ENCODE results near the gene SGPL1.

Gene SGPL1

DNA sequence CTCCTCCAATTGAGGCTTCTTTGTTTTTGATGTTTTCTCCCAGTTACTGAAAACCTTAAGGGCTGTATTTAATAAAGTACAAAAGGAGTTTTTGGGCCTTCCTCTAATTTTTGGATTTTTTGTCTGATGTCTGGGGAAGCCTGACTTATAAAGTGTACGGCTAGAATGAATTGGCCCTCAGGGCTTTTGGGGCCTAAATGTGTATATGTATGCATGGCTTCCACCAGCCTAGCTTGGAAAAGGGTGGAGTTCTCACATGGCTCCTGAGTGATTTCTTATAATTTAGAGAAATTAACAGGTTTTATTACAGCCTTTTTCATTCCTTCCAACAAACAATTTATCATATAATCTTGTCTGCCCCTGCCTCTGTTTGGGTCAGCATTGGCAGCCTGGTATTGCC, 20.1 kb upstream of the SGPL1 start:
- no peaks in the 10 kb centered on the region; the same call in 1 of the 2 replicates for H3K27me3 ChIP-seq (replicated peaks; ENCODE audit: control insufficient read depth, insufficient read depth, low read length)
- TF ChIP-seq, protein P1, sequence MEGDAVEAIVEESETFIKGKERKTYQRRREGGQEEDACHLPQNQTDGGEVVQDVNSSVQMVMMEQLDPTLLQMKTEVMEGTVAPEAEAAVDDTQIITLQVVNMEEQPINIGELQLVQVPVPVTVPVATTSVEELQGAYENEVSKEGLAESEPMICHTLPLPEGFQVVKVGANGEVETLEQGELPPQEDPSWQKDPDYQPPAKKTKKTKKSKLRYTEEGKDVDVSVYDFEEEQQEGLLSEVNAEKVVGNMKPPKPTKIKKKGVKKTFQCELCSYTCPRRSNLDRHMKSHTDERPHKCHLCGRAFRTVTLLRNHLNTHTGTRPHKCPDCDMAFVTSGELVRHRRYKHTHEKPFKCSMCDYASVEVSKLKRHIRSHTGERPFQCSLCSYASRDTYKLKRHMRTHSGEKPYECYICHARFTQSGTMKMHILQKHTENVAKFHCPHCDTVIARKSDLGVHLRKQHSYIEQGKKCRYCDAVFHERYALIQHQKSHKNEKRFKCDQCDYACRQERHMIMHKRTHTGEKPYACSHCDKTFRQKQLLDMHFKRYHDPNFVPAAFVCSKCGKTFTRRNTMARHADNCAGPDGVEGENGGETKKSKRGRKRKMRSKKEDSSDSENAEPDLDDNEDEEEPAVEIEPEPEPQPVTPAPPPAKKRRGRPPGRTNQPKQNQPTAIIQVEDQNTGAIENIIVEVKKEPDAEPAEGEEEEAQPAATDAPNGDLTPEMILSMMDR (IDR thresholded peaks at IDR 0.05; ENCODE audit: insufficient read depth, low read length, poor library complexity, severe bottlenecking): no peak

GRCh38 chr10:70797840-70798239, 17.9 kb upstream of the SGPL1 start:
- no peak overlapping the region for H3K4me3 ChIP-seq (replicated peaks; ENCODE audit: low read depth, low read length)
- TF ChIP-seq, protein P1 (IDR thresholded peaks at IDR 0.05; ENCODE audit: insufficient read depth, low read length, poor library complexity, severe bottlenecking): no peak
- no peaks in the 10 kb centered on the region for H3K36me3 ChIP-seq (ENCODE audit: control insufficient read depth, insufficient read depth, low read length)
- H3K27me3 ChIP-seq (replicated peaks; ENCODE audit: control insufficient read depth, insufficient read depth, low read length): no peaks in the 10 kb centered on the region
- DNase-seq (ENCODE audit: extremely low read depth, insufficient read length): no peak

More for the DNA sequence above, 20.1 kb upstream of the SGPL1 start:
- no peak for DNase-seq (ENCODE audit: extremely low read depth, insufficient read length)
- no peak overlapping the region for H3K4me3 ChIP-seq (replicated peaks; ENCODE audit: low read depth, low read length)
- no peaks in the 10 kb centered on the region for H3K36me3 ChIP-seq (ENCODE audit: control insufficient read depth, insufficient read depth, low read length)

DNA sequence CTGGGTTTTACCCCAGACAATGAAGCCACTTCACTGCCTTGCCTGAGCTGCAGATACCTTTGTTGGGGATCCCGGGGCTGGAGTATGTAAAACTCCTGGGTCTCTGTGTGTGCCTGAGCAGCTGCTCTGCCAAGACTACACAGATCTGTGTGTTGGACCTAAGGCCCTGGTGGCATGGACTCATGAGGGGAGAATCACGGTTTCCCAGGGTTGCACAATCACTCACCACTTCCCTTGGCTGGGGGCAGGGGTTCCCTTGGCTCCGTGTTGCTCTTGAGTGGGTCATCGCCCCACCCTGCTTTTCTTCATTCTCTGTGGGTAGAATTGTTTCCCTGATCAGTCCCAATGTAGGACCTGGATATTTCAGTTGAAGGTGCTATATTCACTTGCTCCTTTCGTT, 16.6 kb upstream of the SGPL1 start:
- Histone ChIP-seq H3K4me3 (replicated peaks; ENCODE audit: low read depth, low read length) (no peak overlapping the region), H3K27me3 (replicated peaks; ENCODE audit: control insufficient read depth, insufficient read depth, low read length) (no peaks in the 10 kb centered on the region), H3K36me3 (ENCODE audit: control insufficient read depth, insufficient read depth, low read length) (no peaks in the 10 kb centered on the region)
- DNase-seq (ENCODE audit: extremely low read depth, insufficient read length): no peak
- TF ChIP-seq, protein P1 (IDR thresholded peaks at IDR 0.05; ENCODE audit: insufficient read depth, low read length, poor library complexity, severe bottlenecking): no peak

DNA sequence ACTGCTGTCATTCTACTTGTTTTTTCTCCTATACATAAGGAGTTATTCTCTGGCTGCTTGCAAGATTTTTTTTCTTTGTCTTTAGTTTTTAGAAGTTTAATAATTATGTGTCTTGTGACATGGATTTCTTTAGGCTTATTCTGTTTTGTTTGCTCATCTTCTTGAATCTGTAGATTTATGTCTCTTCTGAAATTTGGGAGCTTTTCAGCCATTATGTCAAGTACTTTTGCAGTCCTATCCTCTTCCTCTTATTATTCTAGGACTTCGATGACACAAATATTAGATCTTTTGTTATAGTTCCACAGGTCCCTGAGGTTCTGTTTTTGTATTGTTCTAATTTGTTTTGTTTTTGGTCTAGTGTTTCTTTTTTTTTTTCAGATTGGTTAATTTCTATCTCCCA, 13.9 kb upstream of the SGPL1 start:
- no peak overlapping the region for H3K4me3 ChIP-seq (replicated peaks; ENCODE audit: low read depth, low read length)
- DNase-seq (ENCODE audit: extremely low read depth, insufficient read length): no peak
- TF ChIP-seq, protein P1 (IDR thresholded peaks at IDR 0.05; ENCODE audit: insufficient read depth, low read length, poor library complexity, severe bottlenecking): no peak

DNA sequence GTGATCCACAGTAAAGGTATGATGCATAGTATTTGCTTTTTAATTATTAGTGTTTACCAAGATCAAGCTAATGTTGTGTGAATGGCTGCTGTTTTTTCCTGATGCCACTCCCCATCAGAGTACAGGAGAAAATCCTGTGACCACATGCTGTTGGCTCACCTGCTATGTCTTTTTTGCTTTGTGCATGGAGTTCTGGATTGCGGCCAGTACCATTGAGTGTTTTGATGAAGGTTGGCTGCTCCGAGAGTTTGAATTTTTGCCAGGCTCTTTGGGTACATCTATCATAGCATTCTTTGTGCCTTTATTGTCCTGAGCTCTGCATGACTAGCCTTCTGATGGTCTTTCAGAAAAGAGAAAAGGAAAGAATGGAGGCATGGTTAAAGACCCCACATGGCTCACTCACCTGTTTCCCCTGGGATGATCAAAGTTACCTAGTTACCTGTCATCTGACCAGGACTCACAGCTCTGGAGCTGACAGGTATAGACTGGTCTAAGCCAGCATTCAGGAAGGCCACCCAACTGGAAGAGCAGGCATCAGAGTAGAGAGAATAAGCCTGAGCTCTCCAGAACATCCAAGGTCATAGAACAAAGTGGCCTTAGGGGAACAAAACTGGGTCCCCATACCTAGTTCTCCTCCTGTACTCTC, 11.8 kb upstream of the SGPL1 start:
- H3K4me3 ChIP-seq (replicated peaks; ENCODE audit: low read depth, low read length): no peak overlapping the region
- DNase-seq (ENCODE audit: extremely low read depth, insufficient read length): no peak
- H3K36me3 ChIP-seq (ENCODE audit: control insufficient read depth, insufficient read depth, low read length): no peaks in the 10 kb centered on the region
- TF ChIP-seq, protein P1 (IDR thresholded peaks at IDR 0.05; ENCODE audit: insufficient read depth, low read length, poor library complexity, severe bottlenecking): no peak
- H3K27me3 ChIP-seq (replicated peaks; ENCODE audit: control insufficient read depth, insufficient read depth, low read length): peaks cover 2% of the 10 kb centered on the region

More for the DNA sequence above, 13.9 kb upstream of the SGPL1 start:
- Histone ChIP-seq H3K27me3 (replicated peaks; ENCODE audit: control insufficient read depth, insufficient read depth, low read length) (no peaks in the 10 kb centered on the region; the same call in 1 of the 2 replicates), H3K36me3 (ENCODE audit: control insufficient read depth, insufficient read depth, low read length) (no peaks in the 10 kb centered on the region)

- DNase-seq (ENCODE audit: extremely low read depth, insufficient read length): no peak
- TF ChIP-seq, protein P1 (IDR thresholded peaks at IDR 0.05; ENCODE audit: insufficient read depth, low read length, poor library complexity, severe bottlenecking): no peak
- Histone ChIP-seq H3K27me3 (replicated peaks; ENCODE audit: control insufficient read depth, insufficient read depth, low read length) (peaks cover 2% of the 10 kb centered on the region), H3K4me3 (replicated peaks; ENCODE audit: low read depth, low read length) (no peak overlapping the region), H3K36me3 (ENCODE audit: control insufficient read depth, insufficient read depth, low read length) (no peaks in the 10 kb centered on the region)
Observed at GRCh38 chr10:70804421-70804808, 11.3 kb upstream of the SGPL1 start.
